NCI-H1105 treated with DMSO at 0.1 percent for 48 hours (cell line): Measurements from ENCODE around the gene DERA.
A peak's percentile ranks its signal among the peaks of the same experiment; 100 is the strongest.
"Not testable (repeated sequence)": the region's sequence is repeated elsewhere in the genome, so short reads cannot be mapped to it uniquely, and the experiment has no call there.

Source experiments
- DNase-seq: peaks from one replicate; lab custom pipeline; 2025; lab: John Stamatoyannopoulos, UW

The DERA gene

GRCh38 chr12:15966426-15966825, 55.3 kb downstream of the DERA start:
- DNase-seq = no peak

- DNase-seq = not testable (repeated sequence)
Observed at GRCh38 chr12:15967053-15967452, 55.9 kb downstream of the DERA start.

- no peak for DNase-seq
Observed at GRCh38 chr12:15971211-15971610, 60.1 kb downstream of the DERA start.

- DNase-seq = no peak
Observed at GRCh38 chr12:15972894-15973293, 61.8 kb downstream of the DERA start.

GRCh38 chr12:15977999-15978951, 67.1 kb downstream of the DERA start:
- DNase-seq = no peak

- no peak for DNase-seq
Observed at GRCh38 chr12:15979096-15980092, 68.3 kb downstream of the DERA start.

- DNase-seq = no peak
Observed at GRCh38 chr12:15982071-15982470, 70.9 kb downstream of the DERA start.

- peak; percentile 12 for DNase-seq
Observed at GRCh38 chr12:15982471-15982870, 71.3 kb downstream of the DERA start.

GRCh38 chr12:15982921-15983320, 71.8 kb downstream of the DERA start:
- DNase-seq = no peak

GRCh38 chr12:15984097-15984800, 73.1 kb downstream of the DERA start:
- no peak for DNase-seq

- DNase-seq = no peak
Observed at GRCh38 chr12:15984963-15985362, 73.8 kb downstream of the DERA start.

- DNase-seq = no peak
Observed at GRCh38 chr12:15987696-15988095, 76.6 kb downstream of the DERA start.

GRCh38 chr12:15988983-15989755, 78.0 kb downstream of the DERA start:
- no peak for DNase-seq

- no peak for DNase-seq
Observed at GRCh38 chr12:15995801-15996200, 84.7 kb downstream of the DERA start.

GRCh38 chr12:15996254-15996653, 85.1 kb downstream of the DERA start:
- DNase-seq = peak; percentile 36

- DNase-seq = no peak
Observed at GRCh38 chr12:15996948-15997347, 85.8 kb downstream of the DERA start.

GRCh38 chr12:15997910-15998309, 86.8 kb downstream of the DERA start:
- no peak for DNase-seq

GRCh38 chr12:16002880-16003279, 91.7 kb downstream of the DERA start:
- DNase-seq = no peak

- DNase-seq = peak; percentile 35
Observed at GRCh38 chr12:16003460-16003859, 92.3 kb downstream of the DERA start.

- DNase-seq = no peak
Observed at GRCh38 chr12:16006752-16007151, 95.6 kb downstream of the DERA start.

- DNase-seq = no peak
Observed at GRCh38 chr12:16008421-16008824, 97.3 kb downstream of the DERA start.
